Upper lobe of left lung (tissue), 6 donors: ENCODE data around the gene GTF3A. TPM values are rescaled to one million over a fixed set of nuclear protein-coding genes. Genes with fewer than 3 reads are reported as not detected.

ENCODE experiments used
- ATAC-seq, 2 donors: fragments of 200-7000 bp; cut with Tn5 transposase; one replicate each; pipeline ENCODE4 v1.9.1; 2022; ENCODE audit warnings: mild to moderate bottlenecking in 2 of 2, moderate library complexity in 2 of 2; ENCODE audit not compliant: low FRiP score in 2 of 2
- DNase-seq, 2 donors: peaks; one replicate each; pipeline ENCODE4 v3.0.0-alpha.2; 2019 to 2020
- H3K27ac ChIP-seq, 4 donors: fragments of 200-600 bp; sonication (generic); one replicate each; pipeline ENCODE4 v1.5.1; 2016 to 2019
- H3K27me3 ChIP-seq, 4 donors: fragments of 200-600 bp; sonication (generic); one replicate each; pipeline ENCODE4 v1.5.1; 2017 to 2019
- H3K36me3 ChIP-seq, 4 donors: fragments of 200-600 bp; sonication (generic); one replicate each; pipeline ENCODE4 v1.5.1; 2016 to 2019
- H3K4me1 ChIP-seq, 4 donors: fragments of 200-600 bp; sonication (generic); one replicate each; pipeline ENCODE4 v1.5.1; 2018 to 2019
- H3K4me3 ChIP-seq, 4 donors: fragments of 200-600 bp; sonication (generic); one replicate each; pipeline ENCODE4 v1.5.1; 2017 to 2019; ENCODE audit warnings: mild to moderate bottlenecking in 2 of 4, moderate library complexity in 1 of 4
- H3K9me3 ChIP-seq, 4 donors: fragments of 200-600 bp; sonication (generic); one replicate each; pipeline ENCODE4 v1.5.1; 2018 to 2019
- EP300 ChIP-seq, 4 donors: sonication (generic); formaldehyde crosslinking; IDR thresholded peaks; one replicate each; pipeline ENCODE4 v1.5.1; 2017; ENCODE audit warnings: antibody characterized with exemption in 4 of 4, control low read depth in 2 of 4
- POLR2A ChIP-seq, 4 donors: fragments of 450-650 bp; IDR thresholded peaks; one replicate each; pipeline ENCODE4 v1.5.1; 2016 to 2017; ENCODE audit warnings: antibody characterized with exemption in 4 of 4, mild to moderate bottlenecking in 2 of 4
- POLR2AphosphoS5 ChIP-seq, 2 donors: sonication (generic); formaldehyde crosslinking; IDR thresholded peaks; one replicate each; pipeline ENCODE4 v1.5.1; 2017; ENCODE audit warnings: antibody characterized with exemption in 2 of 2
- WGBS, 2 donors: methylation state at CpG; one replicate each; pipeline ENCODE4 v1.1.5; 2017 to 2018; 5-methylcytosine and 5-hydroxymethylcytosine counted together
- total RNA-seq, 6 donors: library from RNA; depleted of rRNA in 4 of 6; stranded (reverse); fragments of >200 nt in 4 of 6; gene quantifications; one replicate each; pipeline versions ENCODE4 v1.1.0 to v1.2.1, GENCODE V29; 2016 to 2021
- TF ChIP-seq, protein P1 (sequence below), 6 experiments: fragments of 450-650 bp in 4 of 6; fragments of 200-600 bp in 2 of 6; sonication (generic) in 2 of 6; IDR thresholded peaks; one replicate each; pipeline ENCODE4 v1.5.1; 2016 to 2019; ENCODE audit warnings: antibody characterized with exemption in 6 of 6
- donor health status: DM: no; HTN: no; CAD: no; lungs with moderate emphysema.
- donor health status: DM: no; HTN: yes; CAD: no; lungs with severe emphysema.

The GTF3A gene
- total RNA-seq, 6 donors from 2014 or later, result 29.3 to 104 (median 85.6) TPM

- no peaks in the 10 kb centered on the region for H3K27me3 ChIP-seq
- 91 to 95% methylated on average over 5 to 7 of the region's 7 CpGs for WGBS, 2 donors
- H3K4me3 ChIP-seq, result no peak overlapping the region
- no peaks in the 10 kb centered on the region for H3K9me3 ChIP-seq
- TF ChIP-seq EP300 (IDR thresholded peaks at IDR 0.05), result no peak
- TF ChIP-seq, protein P1, sequence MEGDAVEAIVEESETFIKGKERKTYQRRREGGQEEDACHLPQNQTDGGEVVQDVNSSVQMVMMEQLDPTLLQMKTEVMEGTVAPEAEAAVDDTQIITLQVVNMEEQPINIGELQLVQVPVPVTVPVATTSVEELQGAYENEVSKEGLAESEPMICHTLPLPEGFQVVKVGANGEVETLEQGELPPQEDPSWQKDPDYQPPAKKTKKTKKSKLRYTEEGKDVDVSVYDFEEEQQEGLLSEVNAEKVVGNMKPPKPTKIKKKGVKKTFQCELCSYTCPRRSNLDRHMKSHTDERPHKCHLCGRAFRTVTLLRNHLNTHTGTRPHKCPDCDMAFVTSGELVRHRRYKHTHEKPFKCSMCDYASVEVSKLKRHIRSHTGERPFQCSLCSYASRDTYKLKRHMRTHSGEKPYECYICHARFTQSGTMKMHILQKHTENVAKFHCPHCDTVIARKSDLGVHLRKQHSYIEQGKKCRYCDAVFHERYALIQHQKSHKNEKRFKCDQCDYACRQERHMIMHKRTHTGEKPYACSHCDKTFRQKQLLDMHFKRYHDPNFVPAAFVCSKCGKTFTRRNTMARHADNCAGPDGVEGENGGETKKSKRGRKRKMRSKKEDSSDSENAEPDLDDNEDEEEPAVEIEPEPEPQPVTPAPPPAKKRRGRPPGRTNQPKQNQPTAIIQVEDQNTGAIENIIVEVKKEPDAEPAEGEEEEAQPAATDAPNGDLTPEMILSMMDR (IDR thresholded peaks at IDR 0.05), result no peak
- no peak for TF ChIP-seq POLR2AphosphoS5 (IDR thresholded peaks at IDR 0.05)
- TF ChIP-seq POLR2A (IDR thresholded peaks at IDR 0.05), result no peak
- H3K4me1 ChIP-seq, result peaks cover 0 to 10% (median 5%) of the 10 kb centered on the region in 4 donors
- H3K27ac ChIP-seq, result no peak overlapping the region
- peaks cover 5 to 40% (median 19%) of the 10 kb centered on the region in 4 donors for H3K36me3 ChIP-seq
- DNase-seq, result no peak
- no peak for ATAC-seq
Measured at GRCh38 chr13:27442797-27443196, 18.4 kb downstream of the GTF3A start.

- H3K27me3 ChIP-seq, result no peaks in the 10 kb centered on the region
- no peak overlapping the region for H3K4me3 ChIP-seq
- ATAC-seq (no peak), DNase-seq (no peak)
- WGBS, 2 donors, result 47 to 50% methylated on average over 7 of the region's 7 CpGs
- H3K27ac ChIP-seq, result peak overlapping the region in 2 of 4 donors; percentile 10 to 28
- TF ChIP-seq POLR2A (IDR thresholded peaks at IDR 0.05) (no peak), EP300 (IDR thresholded peaks at IDR 0.05) (no peak), POLR2AphosphoS5 (IDR thresholded peaks at IDR 0.05) (no peak)
- TF ChIP-seq, protein P1 (IDR thresholded peaks at IDR 0.05), result no peak
- no peaks in the 10 kb centered on the region for H3K9me3 ChIP-seq
- peaks cover 20 to 36% (median 26%) of the 10 kb centered on the region in 4 donors for H3K4me1 ChIP-seq
- H3K36me3 ChIP-seq, result peaks cover 0 to 12% (median 4%) of the 10 kb centered on the region in 4 donors
Measured at GRCh38 chr13:27446986-27447583, 22.7 kb downstream of the GTF3A start.

DNA sequence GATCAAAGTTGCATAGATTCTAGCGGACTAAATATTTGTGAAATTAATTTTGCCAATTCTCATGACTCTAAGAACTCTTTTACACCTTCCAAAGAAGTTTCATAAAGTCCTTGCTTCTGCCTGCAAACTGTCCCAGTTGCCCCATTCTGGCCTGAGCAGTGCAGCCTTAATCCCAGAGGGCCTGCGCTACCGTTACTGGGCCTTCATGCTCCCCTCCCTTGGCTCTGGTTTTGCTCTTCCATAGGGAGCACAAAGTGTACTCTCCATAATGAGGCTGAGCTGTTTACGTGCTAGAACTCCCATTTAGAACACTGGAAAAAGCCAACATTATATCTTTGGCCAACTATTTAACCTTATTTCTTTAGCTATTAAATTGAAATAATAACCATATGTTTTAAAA, 23.9 kb downstream of the GTF3A start:
- no peak for DNase-seq
- Histone ChIP-seq H3K4me3 (no peak overlapping the region), H3K9me3 (no peaks in the 10 kb centered on the region), H3K27me3 (no peaks in the 10 kb centered on the region), H3K4me1 (peaks cover 20 to 36% (median 26%) of the 10 kb centered on the region in 4 donors), H3K27ac (peak overlapping the region in 2 of 4 donors; percentile 14 to 32), H3K36me3 (peaks cover 0 to 4% (median under 1%) of the 10 kb centered on the region in 4 donors)
- 92 to 96% methylated on average over 4 of the region's 4 CpGs for WGBS, 2 donors
- ATAC-seq, result no peak
- TF ChIP-seq, protein P1 (IDR thresholded peaks at IDR 0.05), result no peak
- no peak for TF ChIP-seq POLR2A (IDR thresholded peaks at IDR 0.05)

GRCh38 chr13:27449081-27449603, 24.7 kb downstream of the GTF3A start:
- 46 to 54% methylated on average over 15 of the region's 15 CpGs for WGBS, 2 donors
- peak overlapping the region; percentile 98 to 100 (median 98) for H3K27ac ChIP-seq
- no peak for ATAC-seq

GRCh38 chr13:27449936-27450828, 25.8 kb downstream of the GTF3A start, which contains the start of gene MTIF3:
MTIF3 (minus strand) TSS chr13:27450564; CDS start chr13:27440448, 10,116 bp downstream.
- DNase-seq, result peak; percentile 97
- Histone ChIP-seq H3K9me3 (no peaks in the 10 kb centered on the region), H3K36me3 (no peaks in the 10 kb centered on the region), H3K4me1 (peaks cover 20 to 38% (median 26%) of the 10 kb centered on the region in 4 donors), H3K4me3 (peak within 1 kb of the TSS; percentile 76 to 94 (median 80)), H3K27ac (peak within 1 kb of the TSS; percentile 98 to 100 (median 98)), H3K27me3 (no peaks in the 10 kb centered on the region)
- TF ChIP-seq POLR2AphosphoS5 (IDR thresholded peaks at IDR 0.05), result peak; percentile 75 to 86
- TF ChIP-seq EP300 (IDR thresholded peaks at IDR 0.05), result peak in 1 of 4 donors; percentile 65
- TF ChIP-seq, protein P1 (IDR thresholded peaks at IDR 0.05), result peak in 4 of 6 experiments; percentile 4 to 23 (median 15)
- TF ChIP-seq POLR2A (IDR thresholded peaks at IDR 0.05), result peak in 3 of 4 donors; percentile 78 to 86 (median 82)
- WGBS, 2 donors, result 1 to 2% methylated on average over 21 to 77 of the region's 81 CpGs
- peak; percentile 96 to 98 for ATAC-seq

More at GRCh38 chr13:27449081-27449603, 24.7 kb downstream of the GTF3A start:
- no peaks in the 10 kb centered on the region for H3K9me3 ChIP-seq
- H3K4me3 ChIP-seq, result peak overlapping the region; percentile 76 to 94 (median 80)
- DNase-seq, result no peak
- TF ChIP-seq POLR2AphosphoS5 (IDR thresholded peaks at IDR 0.05) (no peak), EP300 (IDR thresholded peaks at IDR 0.05) (no peak)
- H3K27me3 ChIP-seq, result no peaks in the 10 kb centered on the region
- peaks cover 0 to 3% (median 0%) of the 10 kb centered on the region in 4 donors for H3K36me3 ChIP-seq
- H3K4me1 ChIP-seq, result peaks cover 20 to 36% (median 26%) of the 10 kb centered on the region in 4 donors
